Measurements from ENCODE around the gene PPP1R12A.

DNA sequence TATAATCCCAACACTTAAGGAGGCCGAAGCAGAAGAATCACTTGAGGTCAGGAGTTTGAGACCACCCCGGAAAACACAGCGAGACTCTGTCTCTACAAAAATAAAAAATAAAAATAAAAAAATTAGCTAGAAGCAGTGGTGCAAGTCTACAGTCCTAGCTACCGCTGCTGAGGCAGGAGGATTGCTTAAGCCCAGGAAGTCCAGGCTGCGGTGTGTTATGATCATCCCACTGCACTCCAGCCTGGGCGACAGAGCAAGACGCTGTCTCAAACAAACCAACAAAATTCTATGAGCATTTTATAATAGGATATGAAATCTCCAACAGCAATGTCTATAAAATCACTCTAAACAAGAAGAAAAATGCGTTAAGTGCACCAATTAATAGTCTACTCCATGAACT, 75.3 kb downstream of the PPP1R12A start:
- TF ChIP-seq, protein P1, sequence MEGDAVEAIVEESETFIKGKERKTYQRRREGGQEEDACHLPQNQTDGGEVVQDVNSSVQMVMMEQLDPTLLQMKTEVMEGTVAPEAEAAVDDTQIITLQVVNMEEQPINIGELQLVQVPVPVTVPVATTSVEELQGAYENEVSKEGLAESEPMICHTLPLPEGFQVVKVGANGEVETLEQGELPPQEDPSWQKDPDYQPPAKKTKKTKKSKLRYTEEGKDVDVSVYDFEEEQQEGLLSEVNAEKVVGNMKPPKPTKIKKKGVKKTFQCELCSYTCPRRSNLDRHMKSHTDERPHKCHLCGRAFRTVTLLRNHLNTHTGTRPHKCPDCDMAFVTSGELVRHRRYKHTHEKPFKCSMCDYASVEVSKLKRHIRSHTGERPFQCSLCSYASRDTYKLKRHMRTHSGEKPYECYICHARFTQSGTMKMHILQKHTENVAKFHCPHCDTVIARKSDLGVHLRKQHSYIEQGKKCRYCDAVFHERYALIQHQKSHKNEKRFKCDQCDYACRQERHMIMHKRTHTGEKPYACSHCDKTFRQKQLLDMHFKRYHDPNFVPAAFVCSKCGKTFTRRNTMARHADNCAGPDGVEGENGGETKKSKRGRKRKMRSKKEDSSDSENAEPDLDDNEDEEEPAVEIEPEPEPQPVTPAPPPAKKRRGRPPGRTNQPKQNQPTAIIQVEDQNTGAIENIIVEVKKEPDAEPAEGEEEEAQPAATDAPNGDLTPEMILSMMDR (IDR thresholded peaks at IDR 0.05; ENCODE audit: insufficient read depth, low read length) = no peak
- no peak for TF ChIP-seq POLR2AphosphoS5 (IDR thresholded peaks at IDR 0.05; ENCODE audit: low read depth)

Measured in HL-60 (cell line).